ENCODE results near the gene STK38. TPM values are rescaled to one million over a fixed set of nuclear protein-coding genes. Genes with fewer than 3 reads are reported as not detected.

Gene STK38
- total RNA-seq, 3 donors from 2014 or later = 67.3 to 80.7 (median 69.9) TPM

GRCh38 chr6:36548401-36548743 lies 1.1 kb upstream of the STK38 start:
- intact Hi-C loops (cut with DNase I, micrococcal nuclease) = loop anchor here in 1 of 2 donors (10.0 kb wide), 1 partner anchor 46 kb away; the partner anchor contains the start of gene SRSF3

GRCh38 chr6:36547646-36548400 lies 544 bp upstream of the STK38 start:
- Histone ChIP-seq H3K4me1 (ENCODE audit: low read depth) (peaks cover 31% of the 10 kb centered on the region), H3K9me3 (no peaks in the 10 kb centered on the region), H3K36me3 (ENCODE audit: low read depth) (no peaks in the 10 kb centered on the region), H3K4me3 (peak overlapping the region; percentile 83)
- intact Hi-C loops (cut with DNase I, micrococcal nuclease) = loop anchor here in 1 of 2 donors (10.0 kb wide), 1 partner anchor 47 kb away; the partner anchor contains the start of gene SRSF3
- ATAC-seq (no peak), DNase-seq (peak in 1 of 3 donors; percentile 26)
- TF ChIP-seq, protein P1, sequence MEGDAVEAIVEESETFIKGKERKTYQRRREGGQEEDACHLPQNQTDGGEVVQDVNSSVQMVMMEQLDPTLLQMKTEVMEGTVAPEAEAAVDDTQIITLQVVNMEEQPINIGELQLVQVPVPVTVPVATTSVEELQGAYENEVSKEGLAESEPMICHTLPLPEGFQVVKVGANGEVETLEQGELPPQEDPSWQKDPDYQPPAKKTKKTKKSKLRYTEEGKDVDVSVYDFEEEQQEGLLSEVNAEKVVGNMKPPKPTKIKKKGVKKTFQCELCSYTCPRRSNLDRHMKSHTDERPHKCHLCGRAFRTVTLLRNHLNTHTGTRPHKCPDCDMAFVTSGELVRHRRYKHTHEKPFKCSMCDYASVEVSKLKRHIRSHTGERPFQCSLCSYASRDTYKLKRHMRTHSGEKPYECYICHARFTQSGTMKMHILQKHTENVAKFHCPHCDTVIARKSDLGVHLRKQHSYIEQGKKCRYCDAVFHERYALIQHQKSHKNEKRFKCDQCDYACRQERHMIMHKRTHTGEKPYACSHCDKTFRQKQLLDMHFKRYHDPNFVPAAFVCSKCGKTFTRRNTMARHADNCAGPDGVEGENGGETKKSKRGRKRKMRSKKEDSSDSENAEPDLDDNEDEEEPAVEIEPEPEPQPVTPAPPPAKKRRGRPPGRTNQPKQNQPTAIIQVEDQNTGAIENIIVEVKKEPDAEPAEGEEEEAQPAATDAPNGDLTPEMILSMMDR (IDR thresholded peaks at IDR 0.05) = no peak

More at GRCh38 chr6:36548401-36548743, 1.1 kb upstream of the STK38 start:
- Histone ChIP-seq H3K4me1 (ENCODE audit: low read depth) (peaks cover 31% of the 10 kb centered on the region), H3K36me3 (ENCODE audit: low read depth) (no peaks in the 10 kb centered on the region), H3K4me3 (no peak overlapping the region), H3K9me3 (no peaks in the 10 kb centered on the region)
- ATAC-seq = no peak
- no peak for DNase-seq
- TF ChIP-seq, protein P1 (IDR thresholded peaks at IDR 0.05) = no peak

DNA sequence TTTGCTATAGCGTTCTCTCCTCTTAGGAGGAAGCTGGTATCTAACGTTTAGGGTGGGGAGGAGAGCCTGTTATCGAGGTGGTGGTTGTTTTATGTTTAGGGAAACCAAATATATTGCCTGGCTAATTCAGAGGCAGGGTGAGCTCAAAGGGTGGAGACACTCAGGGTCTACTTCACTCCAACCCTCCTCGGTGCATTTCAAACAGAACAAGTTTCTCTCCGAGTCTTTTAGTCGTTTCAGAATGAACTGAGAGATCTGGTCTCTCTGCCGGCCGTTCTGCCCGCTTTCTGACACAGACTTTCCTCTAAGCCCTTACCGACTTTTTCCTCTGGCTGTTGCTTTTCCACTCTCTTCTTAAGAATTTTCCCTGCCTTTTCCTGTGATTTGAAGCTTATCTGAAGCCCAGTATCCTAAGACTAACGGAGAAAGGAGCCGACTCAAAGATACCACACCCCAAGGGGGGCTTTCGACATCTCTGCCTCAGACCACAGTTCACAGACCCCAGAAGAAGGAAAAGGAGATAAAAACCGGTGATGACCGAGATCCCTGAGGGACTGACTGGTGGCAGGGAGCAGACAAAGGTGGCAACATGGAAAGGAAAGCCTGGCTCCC lies 865 bp downstream of the STK38 start:
- Histone ChIP-seq H3K9me3 (no peaks in the 10 kb centered on the region), H3K4me1 (ENCODE audit: low read depth) (peaks cover 31% of the 10 kb centered on the region), H3K36me3 (ENCODE audit: low read depth) (no peaks in the 10 kb centered on the region), H3K4me3 (peak overlapping the region; percentile 83)
- TF ChIP-seq, protein P1 (IDR thresholded peaks at IDR 0.05) = no peak
- intact Hi-C loops (cut with DNase I, micrococcal nuclease) = loop anchor here in 1 of 2 donors (10.0 kb wide), 1 partner anchor 48 kb away; the partner anchor contains the start of gene SRSF3
- DNase-seq = peak in 1 of 3 donors; percentile 32
- peak; percentile 43 for ATAC-seq

- TF ChIP-seq, protein P1 (IDR thresholded peaks at IDR 0.05) = no peak
- ATAC-seq (peak; percentile 10), DNase-seq (no peak)
- Histone ChIP-seq H3K36me3 (ENCODE audit: low read depth) (no peaks in the 10 kb centered on the region), H3K4me1 (ENCODE audit: low read depth) (peaks cover 31% of the 10 kb centered on the region), H3K4me3 (peak overlapping the region; percentile 83), H3K9me3 (no peaks in the 10 kb centered on the region)
- intact Hi-C loops (cut with DNase I, micrococcal nuclease) = loop anchor here in 1 of 2 donors (10.0 kb wide), 1 partner anchor 49 kb away; the partner anchor contains the start of gene SRSF3
Observed at GRCh38 chr6:36545767-36546307, 1.4 kb downstream of the STK38 start.

- H3K4me1 ChIP-seq (ENCODE audit: low read depth) = peaks cover 31% of the 10 kb centered on the region
- intact Hi-C loops (cut with DNase I, micrococcal nuclease) = loop anchor here in 1 of 2 donors (10.0 kb wide), 1 partner anchor 51 kb away; the partner anchor contains the start of gene SRSF3
- DNase-seq (peak in 1 of 3 donors; percentile 64), ATAC-seq (no peak)
- TF ChIP-seq, protein P1 (IDR thresholded peaks at IDR 0.05) = no peak
- H3K36me3 ChIP-seq (ENCODE audit: low read depth) = no peaks in the 10 kb centered on the region
- no peak overlapping the region for H3K4me3 ChIP-seq
- H3K9me3 ChIP-seq = no peaks in the 10 kb centered on the region
Observed at GRCh38 chr6:36544228-36544627, 3.1 kb downstream of the STK38 start.

Measured in mucosa of descending colon (tissue), 3 donors.